Nephron progenitor cell (in vitro differentiated cells): ENCODE results near the gene KIF3C.
A peak's percentile ranks its signal among the peaks of the same experiment; 100 is the strongest.

Experiments
- DNase-seq: peaks from one replicate; pipeline ENCODE4 v3.0.0; 2021
- H3K27ac Mint-ChIP-seq: 2 replicates; pipeline ENCODE4 v1.8.0; 2021; ENCODE audit warnings: mild to moderate bottlenecking, moderate library complexity, mixed read lengths
- H3K27me3 Mint-ChIP-seq: 2 replicates; pipeline ENCODE4 v1.8.0; 2021; ENCODE audit warnings: mild to moderate bottlenecking, low read depth, mixed read lengths; ENCODE audit not compliant: poor library complexity
- H3K36me3 Mint-ChIP-seq: 2 replicates; pipeline ENCODE4 v1.8.0; 2021; ENCODE audit warnings: low read depth, mixed read lengths
- H3K4me1 Mint-ChIP-seq: 2 replicates; pipeline ENCODE4 v1.8.0; 2021; ENCODE audit warnings: mixed read lengths
- H3K4me3 Mint-ChIP-seq: 2 replicates; pipeline ENCODE4 v1.8.0; 2021; ENCODE audit warnings: mild to moderate bottlenecking, moderate library complexity, mixed read lengths
- H3K9me3 Mint-ChIP-seq: 2 replicates; pipeline ENCODE4 v1.8.0; 2021; ENCODE audit warnings: mild to moderate bottlenecking, moderate library complexity, mixed read lengths
- TF ChIP-seq, protein P1 (sequence below): fragments of 200-600 bp; sonication (generic); IDR thresholded peaks from 2 replicates; pipeline ENCODE4 v1.5.0; 2021; ENCODE audit warnings: antibody characterized with exemption

Gene KIF3C

DNA sequence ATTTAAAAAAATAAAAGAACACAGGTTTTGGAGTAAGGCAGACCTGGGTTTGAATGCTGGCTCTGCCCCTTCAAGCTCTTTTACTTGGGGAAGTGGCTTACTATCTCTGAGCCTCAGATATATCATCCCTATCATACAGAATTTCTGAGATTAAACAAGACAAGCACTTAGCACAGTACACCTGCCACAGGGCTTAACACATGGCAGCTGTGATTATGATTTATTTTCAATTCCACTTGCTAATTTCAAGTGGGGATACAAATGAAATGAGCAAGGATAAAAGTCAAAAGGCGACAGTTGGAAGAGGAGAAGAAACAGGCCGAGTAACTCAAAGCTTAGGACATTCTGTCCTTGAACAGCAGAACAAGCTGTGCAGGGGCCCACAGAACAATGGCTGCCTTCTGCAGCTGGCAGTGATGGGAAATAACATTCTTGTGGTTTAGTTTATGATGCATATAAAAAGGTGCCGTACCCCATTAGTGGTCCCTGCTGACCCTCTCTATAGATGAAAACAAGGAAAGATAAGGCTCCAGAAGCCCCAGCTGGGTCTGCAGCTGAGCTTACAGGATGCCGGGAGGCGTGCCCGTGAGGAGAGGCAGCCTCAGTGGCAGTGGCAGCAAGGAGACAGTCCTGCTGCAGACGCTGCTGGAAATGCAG lies 45.3 kb downstream of the KIF3C start:
- TF ChIP-seq, protein P1, sequence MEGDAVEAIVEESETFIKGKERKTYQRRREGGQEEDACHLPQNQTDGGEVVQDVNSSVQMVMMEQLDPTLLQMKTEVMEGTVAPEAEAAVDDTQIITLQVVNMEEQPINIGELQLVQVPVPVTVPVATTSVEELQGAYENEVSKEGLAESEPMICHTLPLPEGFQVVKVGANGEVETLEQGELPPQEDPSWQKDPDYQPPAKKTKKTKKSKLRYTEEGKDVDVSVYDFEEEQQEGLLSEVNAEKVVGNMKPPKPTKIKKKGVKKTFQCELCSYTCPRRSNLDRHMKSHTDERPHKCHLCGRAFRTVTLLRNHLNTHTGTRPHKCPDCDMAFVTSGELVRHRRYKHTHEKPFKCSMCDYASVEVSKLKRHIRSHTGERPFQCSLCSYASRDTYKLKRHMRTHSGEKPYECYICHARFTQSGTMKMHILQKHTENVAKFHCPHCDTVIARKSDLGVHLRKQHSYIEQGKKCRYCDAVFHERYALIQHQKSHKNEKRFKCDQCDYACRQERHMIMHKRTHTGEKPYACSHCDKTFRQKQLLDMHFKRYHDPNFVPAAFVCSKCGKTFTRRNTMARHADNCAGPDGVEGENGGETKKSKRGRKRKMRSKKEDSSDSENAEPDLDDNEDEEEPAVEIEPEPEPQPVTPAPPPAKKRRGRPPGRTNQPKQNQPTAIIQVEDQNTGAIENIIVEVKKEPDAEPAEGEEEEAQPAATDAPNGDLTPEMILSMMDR: no peak
- no peaks in the 10 kb centered on the region for H3K9me3 Mint-ChIP-seq
- peak overlapping the region; percentile 87 for H3K27ac Mint-ChIP-seq
- no peak for DNase-seq
- no peaks in the 10 kb centered on the region for H3K27me3 Mint-ChIP-seq
- H3K36me3 Mint-ChIP-seq: peaks cover 36% of the 10 kb centered on the region
- no peak overlapping the region for H3K4me3 Mint-ChIP-seq
- H3K4me1 Mint-ChIP-seq: no peaks in the 10 kb centered on the region

DNA sequence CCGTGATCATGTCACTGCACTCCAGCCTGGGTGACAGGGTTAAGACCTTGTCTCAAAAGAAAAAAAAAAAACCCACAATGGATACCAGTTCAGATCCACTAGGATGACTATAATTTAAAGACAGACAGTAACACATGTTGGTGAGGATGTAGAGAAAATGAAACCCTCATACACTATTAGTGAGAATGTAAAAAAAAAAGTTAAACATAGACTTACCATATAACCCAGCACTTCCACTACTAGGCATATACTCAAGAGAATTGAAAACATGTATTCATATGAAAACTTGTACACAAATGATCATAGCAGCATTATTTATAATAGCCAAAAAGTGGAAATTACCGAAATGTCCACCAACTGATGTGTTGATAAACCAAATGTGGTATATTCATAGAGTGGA lies 48.7 kb downstream of the KIF3C start:
- Mint-ChIP-seq H3K4me3 (no peak overlapping the region), H3K36me3 (peaks cover 33% of the 10 kb centered on the region), H3K4me1 (no peaks in the 10 kb centered on the region), H3K27me3 (peaks cover 3% of the 10 kb centered on the region), H3K27ac (no peak overlapping the region), H3K9me3 (no peaks in the 10 kb centered on the region)
- DNase-seq: no peak
- TF ChIP-seq, protein P1: no peak

DNA sequence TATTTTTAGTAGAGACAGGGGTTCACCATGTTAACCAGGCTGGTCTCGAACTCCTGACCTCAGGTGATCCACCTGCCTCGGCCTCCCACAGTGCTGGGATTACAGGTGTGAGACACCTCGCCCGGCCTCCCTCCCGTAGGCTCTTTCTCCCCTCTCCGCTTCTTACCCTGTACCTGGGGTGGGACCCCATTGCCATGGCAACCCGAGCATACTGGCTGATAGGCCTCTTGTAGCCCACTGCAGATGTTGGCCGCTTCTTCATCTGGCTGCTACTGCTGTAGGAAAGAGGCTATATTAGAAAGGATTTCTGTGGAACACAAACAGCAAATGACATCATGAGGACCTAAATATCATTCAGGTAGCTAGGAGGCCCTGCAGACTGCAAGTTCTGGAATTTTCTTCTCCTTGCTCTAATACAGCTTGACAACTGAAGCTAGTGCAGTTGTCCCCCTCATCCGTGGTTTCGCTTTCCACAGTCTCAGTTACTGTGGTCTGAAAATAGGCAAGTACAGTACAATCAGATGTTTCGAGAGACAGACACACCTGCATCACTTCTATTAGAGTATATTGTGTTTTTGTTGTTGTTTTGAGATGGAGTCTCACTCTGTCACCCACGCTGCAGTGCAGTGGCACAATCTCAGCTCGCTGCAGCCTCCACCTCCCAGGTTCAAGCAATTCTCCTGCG lies 52.4 kb downstream of the KIF3C start:
- no peak for DNase-seq
- peaks cover 54% of the 10 kb centered on the region for H3K36me3 Mint-ChIP-seq
- no peaks in the 10 kb centered on the region for H3K4me1 Mint-ChIP-seq
- H3K27ac Mint-ChIP-seq: no peak overlapping the region
- no peaks in the 10 kb centered on the region for H3K9me3 Mint-ChIP-seq
- H3K27me3 Mint-ChIP-seq: peaks cover 3% of the 10 kb centered on the region
- H3K4me3 Mint-ChIP-seq: no peak overlapping the region
- TF ChIP-seq, protein P1: no peak

DNA sequence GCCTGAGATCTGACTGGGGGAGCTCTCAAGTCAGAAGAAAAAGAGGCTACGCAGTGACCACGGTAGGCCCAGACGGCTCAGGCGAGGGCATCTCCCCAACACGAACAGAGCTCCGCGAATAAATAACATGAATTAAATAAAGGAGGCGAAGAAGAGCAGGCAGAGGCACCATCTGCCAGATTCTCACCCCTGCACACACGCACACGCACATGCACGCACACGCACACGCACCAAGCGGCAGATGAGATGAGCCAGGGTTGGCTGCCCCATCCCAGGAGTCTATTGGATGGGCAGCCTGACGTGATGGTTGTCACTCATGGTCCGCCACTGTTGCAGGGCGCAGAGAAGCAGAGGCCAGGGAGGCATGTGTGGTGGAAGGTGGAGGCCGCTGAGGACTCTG lies 53.6 kb downstream of the KIF3C start:
- H3K9me3 Mint-ChIP-seq: no peaks in the 10 kb centered on the region
- DNase-seq: no peak
- H3K4me3 Mint-ChIP-seq: no peak overlapping the region
- TF ChIP-seq, protein P1: no peak
- H3K27me3 Mint-ChIP-seq: peaks cover 3% of the 10 kb centered on the region
- no peaks in the 10 kb centered on the region for H3K4me1 Mint-ChIP-seq
- H3K36me3 Mint-ChIP-seq: peaks cover 43% of the 10 kb centered on the region
- no peak overlapping the region for H3K27ac Mint-ChIP-seq

DNA sequence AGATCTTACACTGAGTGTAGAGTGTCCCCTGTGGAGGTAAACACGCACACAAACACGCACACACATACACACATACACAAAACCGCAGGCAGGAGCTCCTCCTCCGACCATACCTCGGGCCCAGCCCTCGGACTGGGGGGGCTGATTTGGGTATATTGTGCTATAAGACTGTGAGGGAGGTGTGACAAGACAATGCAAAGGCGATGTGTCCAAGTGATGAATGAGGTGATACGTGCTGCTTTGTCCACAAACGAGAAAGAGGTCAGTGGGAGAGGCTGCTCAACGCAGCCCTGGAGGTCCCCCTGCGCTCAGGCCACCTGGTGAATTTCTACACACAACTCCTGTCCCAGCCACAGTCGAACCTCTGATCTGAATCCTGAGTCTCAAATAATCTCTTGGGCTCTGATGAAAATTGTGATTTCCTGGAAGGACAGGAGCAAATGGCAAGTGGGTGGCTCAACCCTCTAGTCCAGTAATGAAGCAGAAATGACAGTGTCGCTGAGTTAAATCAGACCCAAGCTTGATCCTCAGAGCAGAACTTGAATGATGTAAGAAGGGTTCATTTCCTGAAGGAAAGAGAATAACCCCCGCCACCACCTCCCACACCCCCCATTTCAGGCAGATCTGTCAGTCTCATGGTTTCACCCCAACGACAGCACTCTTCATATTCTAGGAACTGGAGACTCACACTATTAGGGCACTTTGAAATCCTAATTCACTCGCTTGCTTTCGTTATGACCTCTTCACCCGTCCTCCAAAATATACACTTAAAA lies 55.1 kb downstream of the KIF3C start:
- TF ChIP-seq, protein P1: no peak
- no peak overlapping the region for H3K4me3 Mint-ChIP-seq

More for the DNA sequence above, 55.1 kb downstream of the KIF3C start:
- Mint-ChIP-seq H3K9me3 (no peaks in the 10 kb centered on the region), H3K27ac (peak overlapping the region; percentile 64), H3K4me1 (no peaks in the 10 kb centered on the region), H3K27me3 (peaks cover 8% of the 10 kb centered on the region), H3K36me3 (peaks cover 34% of the 10 kb centered on the region)
- no peak for DNase-seq
